Glutamatergic neuron (in vitro differentiated cells): ENCODE results near the gene ZYG11A. TPM values are rescaled to one million over a fixed set of nuclear protein-coding genes. Genes with fewer than 3 reads are reported as not detected.

Experiments
- DNase-seq: peaks from one replicate; pipeline ENCODE4 v3.0.0; 2022
- H3K27ac Mint-ChIP-seq: one replicate; pipeline ENCODE4 v1.8.0; 2020; ENCODE audit warnings: mild to moderate bottlenecking, mixed read lengths, inconsistent platforms; ENCODE audit not compliant: unreplicated experiment
- H3K27me3 Mint-ChIP-seq: one replicate; pipeline ENCODE4 v1.8.0; 2020; ENCODE audit warnings: mild to moderate bottlenecking, moderate library complexity, mixed read lengths, inconsistent platforms; ENCODE audit not compliant: unreplicated experiment
- H3K36me3 Mint-ChIP-seq: one replicate; pipeline ENCODE4 v1.8.0; 2020; ENCODE audit warnings: mild to moderate bottlenecking, mixed read lengths, inconsistent platforms; ENCODE audit not compliant: unreplicated experiment
- H3K4me1 Mint-ChIP-seq: one replicate; pipeline ENCODE4 v1.8.0; 2020; ENCODE audit warnings: mild to moderate bottlenecking, low read depth, mixed read lengths, inconsistent platforms; ENCODE audit not compliant: unreplicated experiment
- H3K4me3 Mint-ChIP-seq: one replicate; pipeline ENCODE4 v1.8.0; 2020; ENCODE audit warnings: mild to moderate bottlenecking, mixed read lengths, inconsistent platforms; ENCODE audit not compliant: unreplicated experiment
- H3K9me3 Mint-ChIP-seq: one replicate; pipeline ENCODE4 v1.8.0; 2020; ENCODE audit warnings: mild to moderate bottlenecking, moderate library complexity, mixed read lengths, inconsistent platforms; ENCODE audit not compliant: unreplicated experiment
- CTCF ChIP-seq: fragments of 200-600 bp; sonication (generic); IDR thresholded peaks from one replicate; pipeline ENCODE4 v1.5.0; 2021; ENCODE audit not compliant: partially characterized antibody, unreplicated experiment
- total RNA-seq: library from RNA; stranded (reverse); fragmentation: NEBNext Ultra II Directional; extraction: Animal tissue kit (Norgen Biotek cat#: 25700); gene quantifications from one replicate; pipeline ENCODE4 v1.2.1, GENCODE V29; 2021; ENCODE audit not compliant: unreplicated experiment

The ZYG11A gene
- total RNA-seq, 1 donor from 2014 or later = 0.59 TPM

- no peak for DNase-seq
- Mint-ChIP-seq H3K27me3 (peaks cover 10% of the 10 kb centered on the region), H3K9me3 (peaks cover 2% of the 10 kb centered on the region), H3K36me3 (peaks cover 5% of the 10 kb centered on the region), H3K27ac (no peak overlapping the region), H3K4me3 (no peak overlapping the region), H3K4me1 (peaks cover 6% of the 10 kb centered on the region)
- TF ChIP-seq CTCF = no peak
Measured at GRCh38 chr1:52925571-52926005, 83.0 kb downstream of the ZYG11A start.

- H3K4me1 Mint-ChIP-seq = peaks cover 6% of the 10 kb centered on the region
- peak overlapping the region; percentile 72 for H3K4me3 Mint-ChIP-seq
- TF ChIP-seq CTCF = no peak
- H3K36me3 Mint-ChIP-seq = peaks cover 5% of the 10 kb centered on the region
- no peak overlapping the region for H3K27ac Mint-ChIP-seq
- peaks cover 2% of the 10 kb centered on the region for H3K9me3 Mint-ChIP-seq
- no peak for DNase-seq
- peaks cover 6% of the 10 kb centered on the region for H3K27me3 Mint-ChIP-seq
Measured at GRCh38 chr1:52926864-52927211, 84.3 kb downstream of the ZYG11A start.

- Mint-ChIP-seq H3K9me3 (peaks cover 2% of the 10 kb centered on the region), H3K27ac (peak within 1 kb of the TSS; percentile 19), H3K36me3 (peaks cover 5% of the 10 kb centered on the region), H3K27me3 (peaks cover 5% of the 10 kb centered on the region), H3K4me3 (peak within 1 kb of the TSS; percentile 92), H3K4me1 (peaks cover 6% of the 10 kb centered on the region)
- peak; percentile 80 for DNase-seq
- TF ChIP-seq CTCF = no peak
Measured at GRCh38 chr1:52927212-52928014, 84.9 kb downstream of the ZYG11A start, which contains the start of gene SCP2. Gene SCP2 (plus strand): TSS chr1:52927276. CDS start chr1:52927397, 121 bp downstream.

GRCh38 chr1:52928015-52928404, 85.5 kb downstream of the ZYG11A start:
- Mint-ChIP-seq H3K27me3 (peaks cover 5% of the 10 kb centered on the region), H3K4me1 (peaks cover 6% of the 10 kb centered on the region), H3K27ac (peak overlapping the region; percentile 19), H3K9me3 (peaks cover 2% of the 10 kb centered on the region), H3K4me3 (peak overlapping the region; percentile 92), H3K36me3 (peaks cover 5% of the 10 kb centered on the region)
- TF ChIP-seq CTCF = no peak
- no peak for DNase-seq

GRCh38 chr1:52929019-52929418, 86.5 kb downstream of the ZYG11A start:
- no peak for DNase-seq
- Mint-ChIP-seq H3K36me3 (peaks cover 5% of the 10 kb centered on the region), H3K9me3 (peaks cover 2% of the 10 kb centered on the region), H3K4me3 (no peak overlapping the region), H3K27ac (no peak overlapping the region), H3K4me1 (peaks cover 6% of the 10 kb centered on the region), H3K27me3 (peaks cover 5% of the 10 kb centered on the region)
- TF ChIP-seq CTCF = no peak
